CD4-positive, alpha-beta T cell treated with Interleukin-15 for 4 hours (primary cell): ENCODE data around the gene ITGA7.

Experiments
- DNase-seq: peaks from one replicate; pipeline ENCODE4 v3.0.0-alpha.2; 2020; ENCODE audit warnings: low spot score

Gene ITGA7

GRCh38 chr12:55717011-55718007 lies 9.6 kb upstream of the ITGA7 start:
- DNase-seq = peak; percentile 27

DNA sequence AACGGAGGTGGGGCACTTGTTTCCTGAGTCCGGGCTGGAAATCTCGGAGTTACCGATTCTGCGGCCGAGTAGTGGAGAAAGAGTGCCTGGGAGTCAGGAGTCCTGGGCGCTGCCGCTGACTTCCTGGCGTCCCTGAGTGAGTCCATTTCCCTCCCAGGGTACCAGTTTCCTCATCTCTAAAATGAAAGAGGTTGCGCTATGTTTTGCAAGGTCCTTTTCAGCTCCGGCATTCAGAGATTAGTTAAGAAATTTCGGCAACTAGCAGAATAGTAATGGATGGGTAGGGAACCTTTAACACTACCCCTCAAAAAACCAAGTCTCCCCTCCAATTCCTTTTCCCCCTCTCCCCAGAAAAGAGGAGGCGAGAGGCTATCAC lies 8.9 kb upstream of the ITGA7 start:
- DNase-seq = no peak

DNA sequence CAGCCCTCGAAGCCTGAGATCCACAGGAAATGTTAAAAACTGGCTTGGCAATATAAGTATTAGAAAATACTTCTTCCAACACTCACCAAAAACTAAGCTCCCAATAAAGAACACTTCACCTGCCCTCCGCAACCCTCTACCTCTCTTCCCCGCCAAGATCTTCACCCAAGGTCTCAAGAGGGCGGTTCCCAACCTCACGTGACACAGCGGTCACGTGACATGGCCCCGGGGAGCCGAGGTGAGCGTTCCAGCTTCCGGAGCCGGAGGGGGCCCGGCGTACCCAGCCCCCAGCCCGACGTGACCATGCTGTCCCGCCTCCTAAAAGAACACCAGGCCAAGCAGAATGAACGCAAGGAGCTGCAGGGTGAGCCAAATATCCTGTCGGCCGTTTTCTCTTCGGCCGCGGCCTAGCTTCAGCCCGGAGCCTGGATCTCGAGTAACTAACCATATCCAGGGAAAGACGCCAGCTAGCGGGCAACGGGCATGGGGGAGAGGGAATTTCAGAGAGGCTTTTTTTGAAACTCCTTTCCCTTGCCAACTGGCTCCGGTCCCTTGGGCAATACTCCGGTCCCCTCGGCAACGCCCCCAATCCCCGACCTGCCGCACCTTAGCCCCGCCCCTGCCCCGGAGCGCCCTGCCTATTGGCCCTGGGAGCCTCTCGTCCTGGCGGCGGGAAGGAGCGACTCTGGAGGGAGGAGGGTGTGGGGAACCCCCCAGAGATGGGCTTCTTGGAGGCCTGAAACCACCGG lies 8.3 kb upstream of the ITGA7 start, which contains the start of gene BLOC1S1:
Gene BLOC1S1, plus strand, starts transcription at position 214 of the 749 bp plus-strand sequence. Its CDS starts 6 bp downstream, at position 220.
- peak; percentile 89 for DNase-seq

DNA sequence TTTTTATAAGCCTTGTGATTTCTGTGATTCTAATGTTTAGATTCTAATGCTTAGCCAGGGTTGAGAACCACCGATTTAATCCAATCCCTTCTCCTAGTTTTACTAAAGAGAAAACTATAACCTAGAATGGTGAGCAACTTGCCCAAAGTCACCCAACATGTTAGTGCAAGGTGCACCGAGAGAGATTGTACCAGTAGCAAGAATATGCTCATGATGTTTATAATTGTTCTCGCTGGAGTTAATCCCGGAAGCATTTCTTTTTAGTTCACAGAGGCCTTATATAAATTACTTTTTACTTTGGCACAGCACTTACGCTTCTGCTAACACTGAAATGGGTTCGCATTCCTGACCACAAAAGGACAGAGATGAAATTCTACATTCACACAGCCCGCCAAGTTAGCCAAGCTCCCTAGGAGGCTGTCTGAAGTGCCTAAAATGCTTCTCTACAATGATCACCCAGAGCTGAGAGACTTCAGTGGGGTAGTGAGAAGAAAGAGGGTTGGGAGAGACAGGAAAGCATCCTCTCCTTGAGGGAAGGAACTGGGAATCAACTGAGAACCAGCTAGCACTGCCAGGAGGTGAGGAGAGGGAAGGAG lies 7.6 kb upstream of the ITGA7 start:
- DNase-seq = no peak

DNA sequence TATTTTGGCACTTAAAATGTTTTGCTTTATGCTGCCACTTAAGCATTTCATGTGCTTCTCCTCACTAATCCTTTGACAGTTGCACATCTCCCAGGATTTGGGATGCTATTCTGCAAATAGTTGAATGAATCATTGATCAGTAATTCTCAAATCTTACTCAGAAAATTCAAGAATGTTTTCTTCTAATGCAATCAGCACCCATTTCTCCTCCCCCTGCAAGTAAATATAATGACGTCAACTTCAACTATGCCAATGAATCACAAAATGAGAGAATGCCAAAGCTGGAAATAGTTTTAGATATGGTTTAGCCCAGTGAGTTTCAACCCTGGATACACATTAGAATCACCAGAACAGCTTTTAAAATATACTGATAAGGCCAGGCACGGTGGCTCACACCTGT lies 6.0 kb upstream of the ITGA7 start:
- no peak for DNase-seq

- no peak for DNase-seq
These were observed 5.2 kb upstream of the ITGA7 start for GRCh38 chr12:55712700-55713415.

GRCh38 chr12:55711786-55712553 lies 4.3 kb upstream of the ITGA7 start:
- DNase-seq = no peak

DNA sequence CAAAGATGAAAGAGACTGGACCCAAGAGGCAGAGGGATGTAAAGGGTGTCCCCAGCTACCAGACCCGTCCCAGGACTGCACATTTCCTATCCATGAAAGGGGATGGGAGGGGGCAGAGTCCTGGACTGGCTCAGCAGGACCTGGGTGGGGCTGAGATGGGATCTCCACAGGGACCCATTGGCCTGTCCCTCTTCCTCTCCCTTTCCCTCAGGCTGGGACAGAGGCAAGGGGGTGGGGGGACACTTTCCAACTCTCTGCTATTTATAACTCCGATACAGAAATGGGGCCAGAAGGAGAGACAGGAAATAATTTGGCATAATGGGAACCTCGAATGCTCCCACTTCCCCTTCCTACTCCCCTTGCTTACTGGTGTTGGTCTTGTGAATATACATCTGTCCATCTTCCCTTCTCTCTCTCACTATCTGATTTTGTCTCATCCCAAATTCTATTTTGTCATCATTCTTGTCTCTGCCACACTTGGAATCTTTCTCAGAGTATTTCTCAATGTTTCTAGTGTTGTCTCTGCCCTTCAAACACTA lies 1.1 kb upstream of the ITGA7 start:
- no peak for DNase-seq

- DNase-seq = no peak
These were observed 459 bp downstream of the ITGA7 start for GRCh38 chr12:55707219-55707671.

DNA sequence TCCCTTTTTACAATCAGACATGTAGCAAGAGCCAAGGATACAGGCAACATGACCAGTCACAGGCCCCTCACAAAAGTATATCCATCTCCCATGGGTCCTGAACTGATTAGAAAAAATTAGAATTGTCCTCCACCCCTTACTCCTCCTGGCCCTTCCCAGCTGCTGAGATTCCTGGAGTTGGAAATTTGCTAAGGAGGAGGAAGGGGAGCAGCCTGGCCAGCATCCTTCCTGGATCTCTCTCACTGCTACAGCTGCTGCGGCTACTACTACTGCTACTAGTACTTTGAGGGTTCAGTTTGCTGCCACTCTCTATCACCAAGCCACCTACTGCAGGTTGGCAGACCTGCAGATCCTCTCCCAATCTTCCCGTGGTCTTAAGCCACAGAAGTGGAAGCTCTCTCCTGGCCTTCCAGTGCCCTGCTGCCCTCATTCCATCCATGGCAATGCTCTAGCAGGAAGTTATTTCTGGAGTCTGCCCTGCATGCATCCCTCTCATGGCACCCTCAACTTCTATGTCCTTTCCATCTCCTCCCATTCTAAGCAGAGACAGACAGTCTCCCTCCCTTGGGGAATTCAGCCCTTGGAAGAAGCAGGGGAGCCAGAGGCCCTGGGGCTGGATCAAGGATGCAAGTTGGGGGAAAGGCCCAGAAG lies 1.0 kb downstream of the ITGA7 start:
- DNase-seq = no peak

GRCh38 chr12:55705782-55706402 lies 1.8 kb downstream of the ITGA7 start:
- no peak for DNase-seq

DNA sequence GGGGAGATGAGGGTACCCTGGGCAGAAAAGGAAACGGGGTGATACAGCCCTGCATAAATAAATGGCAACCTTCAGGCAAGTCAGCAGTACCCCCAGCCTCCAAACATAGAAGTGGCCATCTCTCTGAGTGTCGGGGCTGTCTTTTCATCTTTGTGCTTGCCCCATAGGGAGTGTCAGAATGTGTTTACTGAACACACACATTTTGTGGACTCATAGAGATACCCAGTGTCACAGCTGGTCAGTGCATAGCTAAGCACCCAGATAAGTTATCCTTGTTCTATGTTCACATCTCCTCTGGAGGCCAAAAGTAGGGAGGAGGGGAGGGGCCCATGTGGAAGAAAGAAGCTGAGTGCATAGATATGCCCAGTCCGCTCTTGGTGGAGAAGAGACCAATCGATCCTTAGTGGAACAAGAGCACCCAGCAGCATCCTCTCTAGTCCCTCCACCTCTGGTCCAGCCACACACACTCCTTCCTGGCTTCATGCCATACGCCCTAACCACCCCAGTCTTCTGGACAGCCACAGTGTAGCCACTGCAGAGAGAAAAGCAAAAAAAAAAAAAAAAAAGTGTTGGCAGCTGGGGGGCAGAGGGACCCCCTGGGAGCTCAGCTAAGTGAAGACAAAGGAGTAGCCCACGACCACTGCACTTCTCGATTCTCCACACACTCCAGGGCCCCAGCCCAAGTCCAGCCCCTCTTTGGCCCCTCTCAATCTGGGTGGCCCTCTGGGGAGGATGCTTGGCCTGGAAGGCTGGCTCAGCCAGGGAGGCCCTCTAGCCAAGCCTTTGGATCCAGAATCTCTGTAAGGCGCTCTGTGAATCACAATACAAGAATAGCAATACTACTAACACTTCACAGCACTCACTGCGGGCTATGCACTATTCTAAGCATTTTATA lies 2.6 kb downstream of the ITGA7 start:
- no peak for DNase-seq

GRCh38 chr12:55703901-55704761 lies 3.6 kb downstream of the ITGA7 start:
- DNase-seq = no peak

DNA sequence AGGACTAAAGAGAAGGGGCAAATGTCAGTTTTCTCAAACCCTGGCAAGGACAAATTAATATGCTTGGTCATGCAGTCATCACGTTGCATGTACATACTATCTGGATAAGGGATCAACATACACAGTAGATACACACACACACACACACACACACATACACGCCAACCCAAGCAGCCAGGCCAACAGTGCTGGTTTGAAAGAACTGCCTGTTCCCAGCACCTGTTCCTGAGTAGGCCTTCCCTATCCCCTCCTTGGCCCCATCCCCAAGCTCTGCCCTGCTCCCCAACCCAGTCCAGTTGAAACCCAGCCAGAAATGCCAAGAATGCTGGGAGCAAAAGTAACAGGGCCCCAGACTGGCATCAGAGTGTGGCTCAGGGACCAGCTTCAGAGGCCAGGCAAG lies 4.4 kb downstream of the ITGA7 start:
- DNase-seq = no peak

GRCh38 chr12:55702861-55703260 lies 4.8 kb downstream of the ITGA7 start:
- DNase-seq = no peak

DNA sequence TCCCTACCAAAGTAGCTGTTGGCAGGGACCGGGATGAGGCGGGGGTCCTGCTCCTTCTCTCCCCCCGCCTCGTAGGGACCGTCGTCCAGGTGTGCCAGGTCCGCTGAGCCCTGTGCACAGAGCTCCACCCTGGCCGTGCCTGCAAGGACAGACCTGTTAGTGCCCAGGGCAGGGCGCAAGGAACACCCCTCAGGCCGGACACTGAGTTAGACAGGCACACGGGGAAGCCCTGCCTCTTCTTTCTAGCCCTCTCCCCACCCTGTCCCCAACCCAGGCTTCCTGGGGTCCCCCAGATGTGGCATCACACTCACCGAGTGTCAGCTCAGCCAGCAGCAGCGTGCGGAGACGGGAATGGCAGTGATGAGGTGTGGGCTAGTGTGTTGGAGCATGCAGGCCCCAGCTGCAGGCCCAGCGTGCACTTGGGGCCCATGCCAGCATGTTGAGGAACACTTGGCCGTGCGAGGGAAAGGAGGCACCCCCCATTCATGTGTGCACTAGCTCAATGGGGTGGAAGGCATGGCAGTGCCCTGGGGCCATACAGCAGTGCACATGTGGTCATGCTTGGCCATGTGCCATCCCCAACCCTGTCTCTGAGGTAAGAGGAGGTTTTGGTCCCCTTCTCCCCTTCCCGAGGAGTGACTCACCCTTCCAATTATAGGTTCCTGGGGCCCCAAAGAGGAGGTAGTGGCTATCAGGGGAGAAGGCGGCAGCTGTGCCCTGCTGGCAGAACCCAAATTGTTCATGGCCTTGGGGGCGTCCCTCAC lies 7.3 kb downstream of the ITGA7 start:
- no peak for DNase-seq

GRCh38 chr12:55699471-55700055 lies 8.1 kb downstream of the ITGA7 start:
- DNase-seq = no peak
